GM21515 (cell line): Measurements from ENCODE around the gene XYLB.
"Not testable (repeated sequence)": the region's sequence is repeated elsewhere in the genome, so short reads cannot be mapped to it uniquely, and the experiment has no call there.

Experiments
- ATAC-seq: cut with Tn5 transposase; IDR thresholded peaks from one replicate; pipeline ENCODE4 v1.9.1; 2021; ENCODE audit not compliant: unreplicated experiment

XYLB gene

GRCh38 chr3:38387862-38388261, 41.3 kb downstream of the XYLB start:
- no peak for ATAC-seq

GRCh38 chr3:38392604-38393163, 46.1 kb downstream of the XYLB start:
- no peak for ATAC-seq

GRCh38 chr3:38396239-38396638, 49.7 kb downstream of the XYLB start:
- ATAC-seq: no peak

- no peak for ATAC-seq
These were observed 50.3 kb downstream of the XYLB start for GRCh38 chr3:38396861-38397260.

- ATAC-seq: no peak
These were observed 50.7 kb downstream of the XYLB start for GRCh38 chr3:38397320-38397719.

- ATAC-seq: no peak
These were observed 54.8 kb downstream of the XYLB start for GRCh38 chr3:38401246-38401962.

- ATAC-seq: no peak
These were observed 57.7 kb downstream of the XYLB start for GRCh38 chr3:38404286-38404685.

GRCh38 chr3:38411591-38411990, 65.0 kb downstream of the XYLB start:
- no peak for ATAC-seq

- ATAC-seq: not testable (repeated sequence)
These were observed 74.2 kb downstream of the XYLB start for GRCh38 chr3:38420758-38421157.

GRCh38 chr3:38421679-38422336, 75.2 kb downstream of the XYLB start:
- ATAC-seq: no peak

GRCh38 chr3:38426798-38427426, 80.3 kb downstream of the XYLB start:
- not testable (repeated sequence) for ATAC-seq

GRCh38 chr3:38432871-38433658, 86.5 kb downstream of the XYLB start:
- not testable (repeated sequence) for ATAC-seq

GRCh38 chr3:38433661-38434060, 87.1 kb downstream of the XYLB start:
- ATAC-seq: not testable (repeated sequence)

GRCh38 chr3:38438436-38439069, 92.0 kb downstream of the XYLB start:
- not testable (repeated sequence) for ATAC-seq

GRCh38 chr3:38443205-38443604, 96.6 kb downstream of the XYLB start:
- ATAC-seq: not testable (repeated sequence)

GRCh38 chr3:38446085-38446686, 99.6 kb downstream of the XYLB start:
- no peak for ATAC-seq

GRCh38 chr3:38446812-38447211, 100.2 kb downstream of the XYLB start:
- ATAC-seq: no peak

GRCh38 chr3:38450853-38451252, 104.3 kb downstream of the XYLB start:
- ATAC-seq: no peak

- ATAC-seq: peak; percentile 64
These were observed 106.7 kb downstream of the XYLB start, which contains the start of gene ACVR2B for GRCh38 chr3:38453075-38453912. Gene ACVR2B, plus strand, starts transcription at chr3:38453890. Its CDS starts 433 bp downstream, at chr3:38454323.
